Muscle of arm (tissue), 12 donors: Measurements from ENCODE around the gene EID2. TPM values are rescaled to one million over a fixed set of nuclear protein-coding genes. Genes with fewer than 3 reads are reported as not detected.

Experiments
- DNase-seq: peaks from one replicate; pipeline ENCODE4 v3.0.0-alpha.2; 2013
- polyA plus RNA-seq, 12 donors: library from polyadenylated mRNA; unstranded; fragments of 120-200 nt; gene quantifications; one replicate each; pipeline ENCODE4 v1.2.1, GENCODE V29; 2013; ENCODE audit not compliant: insufficient read length in 12 of 12

Gene EID2
- polyA plus RNA-seq, 12 donors = 7.5 to 20.2 (median 10.8) TPM; not detected in 1

DNA sequence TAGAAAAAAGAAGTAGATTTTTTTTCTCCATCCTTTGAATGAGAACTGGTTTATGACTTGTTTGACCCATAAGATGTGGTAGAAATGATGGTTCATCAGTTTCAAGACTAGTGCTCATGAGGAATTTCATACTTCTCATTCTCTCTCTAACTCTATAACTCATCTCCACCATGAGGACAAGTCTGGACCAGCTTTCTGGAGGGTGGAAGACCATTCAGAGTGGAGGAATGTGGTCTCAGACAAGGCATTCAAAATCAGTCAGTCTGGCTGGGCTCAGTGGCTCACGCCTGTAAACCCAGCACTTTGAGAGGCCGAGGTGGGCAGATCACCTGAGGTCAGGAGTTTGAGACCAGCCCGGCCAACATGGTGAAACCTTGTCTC lies 3.5 kb upstream of the EID2 start:
- no peak for DNase-seq

DNA sequence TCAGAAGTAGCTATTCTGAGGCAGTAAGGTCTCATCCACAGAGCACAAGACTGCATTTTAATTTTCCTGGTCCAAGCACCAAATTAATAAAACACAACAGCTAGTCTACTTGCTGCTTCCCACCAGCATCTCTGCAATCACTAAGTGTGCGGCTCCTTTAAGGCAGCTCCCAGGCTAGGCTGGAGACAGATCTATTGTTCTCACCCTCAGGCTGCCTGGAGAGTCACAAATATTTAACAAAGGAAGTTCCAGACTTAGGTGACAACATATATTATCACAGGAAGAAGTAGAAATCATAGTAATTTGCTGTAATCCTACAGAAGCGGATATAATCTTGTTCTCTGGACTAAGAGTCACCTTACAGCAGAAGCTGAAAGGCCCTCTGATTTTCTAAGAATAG lies 2.2 kb upstream of the EID2 start:
- DNase-seq = no peak

DNA sequence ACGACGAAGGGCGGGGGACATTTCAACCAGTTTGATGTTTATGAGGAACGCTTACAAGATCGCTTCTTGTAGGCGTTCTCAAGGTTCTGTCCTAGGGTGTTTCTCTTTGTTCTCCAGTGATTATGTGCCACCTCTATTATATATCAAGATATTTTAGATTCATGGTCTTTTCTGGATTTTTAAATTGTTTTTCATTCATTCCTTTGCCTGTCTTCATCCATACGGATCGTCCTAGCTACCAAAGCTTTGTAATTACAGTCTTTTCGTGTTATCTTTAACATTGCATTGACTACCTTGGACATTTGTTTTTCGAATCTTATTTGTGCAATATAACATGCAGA lies 342 bp upstream of the EID2 start:
- no peak for DNase-seq

DNA sequence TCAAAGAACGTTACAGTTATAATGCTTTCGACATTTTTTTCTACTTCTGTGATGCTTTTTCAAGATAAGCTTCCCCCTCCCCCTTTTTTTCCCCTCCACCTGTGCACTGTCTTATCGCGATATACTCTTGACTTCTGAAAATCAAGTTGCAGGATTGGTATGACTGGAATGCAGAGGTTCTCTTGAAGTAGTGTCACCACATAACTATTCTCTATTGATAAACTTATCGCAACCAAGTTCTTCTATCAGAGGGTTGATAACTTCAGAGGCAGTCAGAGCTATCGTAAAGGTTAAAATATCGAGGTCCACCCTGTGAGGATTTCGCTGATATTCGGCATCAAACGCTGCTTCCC lies 820 bp downstream of the EID2 start:
- DNase-seq = no peak

DNA sequence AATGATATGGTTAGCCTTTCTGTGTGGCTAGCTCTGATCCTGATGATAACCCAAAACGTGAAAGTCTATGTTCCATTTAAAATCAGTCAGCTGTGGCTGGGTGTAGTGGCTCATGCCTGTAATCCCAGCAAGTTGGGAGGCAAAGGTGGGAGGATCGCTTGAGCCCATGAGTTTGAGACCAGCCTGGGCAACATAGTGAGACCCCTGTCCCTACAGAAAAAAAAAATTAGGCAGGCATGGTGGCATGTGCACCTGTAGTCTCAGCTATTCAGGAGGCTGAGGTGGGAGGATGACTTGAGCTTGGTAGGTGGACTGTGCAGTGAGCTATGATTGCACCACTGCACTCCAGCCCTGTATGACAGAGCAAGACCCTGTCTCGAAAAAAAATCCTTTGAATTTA lies 6.2 kb downstream of the EID2 start:
- no peak for DNase-seq

DNA sequence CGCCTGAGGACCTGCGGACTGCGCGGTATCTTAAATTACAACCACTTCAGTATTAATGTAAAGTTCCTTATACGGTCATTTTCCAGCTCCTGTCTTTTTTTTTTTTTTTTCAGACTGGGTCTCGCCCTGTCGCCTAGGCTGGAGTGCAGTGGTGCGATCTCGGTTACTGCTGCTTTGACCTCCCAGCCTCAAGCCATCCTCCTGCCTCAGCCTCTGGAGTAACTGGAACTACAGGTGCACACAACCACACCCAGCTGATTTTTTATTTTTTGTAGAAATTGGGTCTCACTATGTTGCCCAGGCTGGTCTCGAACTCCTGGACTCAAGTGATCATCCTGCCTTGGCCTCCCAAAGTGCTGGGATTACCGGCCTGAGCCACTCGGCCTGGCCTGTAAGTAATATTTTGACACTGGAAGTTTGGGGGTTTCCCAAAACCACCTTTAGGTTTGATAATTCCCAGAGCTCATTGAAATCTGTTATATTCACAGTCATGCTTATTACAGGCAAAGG lies 6.9 kb downstream of the EID2 start:
- no peak for DNase-seq

DNA sequence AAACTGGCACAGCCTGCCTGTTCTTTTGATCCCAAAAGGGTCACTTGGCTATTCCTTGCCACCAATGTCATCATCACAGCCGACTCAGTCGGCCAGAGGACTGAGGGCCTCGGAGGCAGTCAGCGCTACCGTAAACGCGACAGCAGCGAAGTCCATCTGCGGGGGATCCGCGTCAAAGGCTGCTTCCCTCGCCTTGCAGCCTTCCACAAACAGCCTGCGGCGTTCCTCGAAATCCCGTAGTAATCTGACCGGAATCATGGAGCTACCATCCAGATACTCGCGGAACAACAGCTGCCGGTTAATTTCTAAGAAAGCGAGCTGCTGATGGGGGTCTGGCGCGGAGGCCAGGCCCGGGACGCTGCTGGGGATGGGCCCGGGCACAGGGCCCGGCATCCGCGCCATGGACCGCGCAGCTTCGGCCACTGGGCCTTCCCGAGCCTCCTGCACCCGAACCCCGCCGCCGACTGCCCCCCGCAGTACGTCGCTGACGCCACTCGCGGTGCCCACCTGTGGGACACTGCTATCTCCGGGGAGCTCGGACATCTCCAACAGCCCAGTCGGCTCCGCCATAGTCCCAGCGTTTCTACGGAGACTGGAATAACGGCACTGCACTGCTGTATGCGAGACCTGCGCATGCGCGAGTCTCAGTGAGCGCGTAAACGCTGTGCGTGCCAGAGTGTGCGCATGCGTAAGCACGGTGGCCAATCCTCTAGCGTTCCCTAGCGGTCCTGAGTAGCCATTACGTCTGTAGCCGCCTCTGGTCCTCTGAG lies 7.5 kb downstream of the EID2 start, which contains the start of gene EID2B:
Gene EID2B, minus strand, starts transcription at position 620 of the 770 bp plus-strand sequence. Its CDS starts 50 bp downstream, at position 570.
- DNase-seq = peak; percentile 99

DNA sequence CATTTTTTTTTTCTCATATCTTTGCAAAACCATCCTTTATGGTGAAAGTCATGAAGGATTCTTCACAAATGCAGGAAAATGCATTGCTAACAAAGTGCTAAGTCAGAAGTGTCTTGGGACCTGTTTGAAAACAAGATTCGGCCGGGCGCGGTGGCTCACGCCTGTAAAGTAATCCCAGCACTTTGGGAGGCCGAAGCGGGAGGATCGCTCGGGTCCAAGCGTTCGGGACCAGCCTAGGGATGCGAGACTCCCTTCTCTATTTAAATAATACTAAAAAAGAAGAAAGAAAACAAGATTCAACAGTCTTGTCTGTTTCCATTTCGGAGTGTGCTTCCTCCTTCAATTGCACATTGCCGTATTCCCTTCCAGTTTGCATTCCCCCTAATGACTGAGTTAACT lies 8.1 kb downstream of the EID2 start:
- no peak for DNase-seq

DNA sequence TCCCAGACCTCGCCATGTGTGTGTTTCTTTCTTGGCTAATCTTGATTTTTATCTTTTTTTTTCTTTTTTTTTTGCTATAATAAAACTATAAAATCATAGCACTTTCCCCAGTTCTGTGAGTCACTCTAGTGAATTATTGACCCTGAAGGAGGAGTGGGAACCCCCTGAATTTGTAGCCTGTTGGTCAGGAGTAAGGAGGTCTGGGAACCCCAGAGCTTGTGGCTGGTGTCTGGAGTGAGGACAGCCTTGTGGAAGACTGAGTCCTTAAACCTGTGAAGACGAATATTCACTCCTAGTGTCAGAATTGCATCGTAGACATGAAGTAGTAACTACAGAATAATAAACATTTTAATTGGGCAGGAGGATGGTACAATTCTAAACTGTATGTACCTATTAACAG lies 14.8 kb downstream of the EID2 start:
- no peak for DNase-seq

DNA sequence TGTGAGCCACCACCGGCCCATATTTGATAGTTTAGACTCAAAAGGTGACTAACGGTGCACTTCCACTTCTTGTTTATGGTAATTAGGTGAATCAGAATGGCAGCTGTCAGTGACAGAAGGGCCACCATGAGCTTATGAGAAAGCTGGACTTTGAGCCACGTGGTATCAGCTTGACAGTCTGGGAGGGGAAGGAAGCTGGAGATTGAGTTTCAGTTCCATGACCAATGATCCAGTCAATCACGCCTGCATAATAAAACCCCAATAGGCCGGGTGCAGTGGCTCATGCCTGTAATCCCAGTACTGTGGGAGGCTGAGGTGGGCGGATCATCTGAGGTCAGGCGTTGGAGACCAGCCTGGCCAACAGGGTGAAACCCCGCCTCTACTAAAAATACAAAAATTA lies 15.5 kb downstream of the EID2 start:
- DNase-seq = no peak

DNA sequence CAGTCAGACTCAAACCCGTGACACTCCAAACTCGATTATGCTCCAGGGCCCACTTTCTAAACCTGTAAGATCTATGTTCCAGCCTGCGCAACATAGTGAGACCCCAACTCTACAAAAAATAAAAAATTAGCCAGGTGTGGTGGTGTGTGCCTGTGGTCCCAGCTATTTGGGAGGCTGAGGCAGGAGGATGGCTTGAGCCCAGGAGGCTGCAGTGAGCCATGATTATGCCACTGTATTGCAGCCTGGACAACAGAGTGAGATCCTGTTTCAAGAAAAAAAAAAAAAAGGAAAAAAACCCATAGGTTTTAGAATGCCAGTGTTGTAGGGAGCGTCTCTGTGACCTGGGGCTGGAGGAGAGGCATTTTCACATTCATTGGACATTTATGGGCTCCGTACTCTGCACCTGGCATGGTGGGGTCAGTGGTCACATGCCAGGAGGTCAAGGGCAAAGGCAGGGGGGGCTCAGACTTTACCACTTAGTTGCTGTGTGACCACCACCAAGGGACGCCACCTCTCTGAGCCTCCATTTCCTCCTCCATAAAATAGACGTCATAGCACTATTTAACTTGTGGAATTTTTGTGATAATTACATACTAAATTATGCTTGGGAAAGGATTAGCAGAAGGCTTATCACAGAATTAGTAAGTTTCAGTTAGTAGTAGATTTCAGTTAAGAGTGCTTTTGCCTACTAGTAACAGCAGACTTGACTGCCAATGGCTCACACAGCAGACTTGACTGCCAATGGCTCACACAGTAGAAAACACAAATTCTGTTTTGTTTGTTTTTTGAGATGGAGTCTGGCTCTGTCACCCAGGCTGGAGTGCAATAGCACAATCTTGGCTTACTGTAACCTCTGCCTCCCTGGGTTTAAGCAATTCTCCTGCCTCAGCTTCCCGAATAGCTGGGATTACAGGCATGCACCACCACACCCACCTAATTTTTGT lies 19.1 kb downstream of the EID2 start:
- no peak for DNase-seq

DNA sequence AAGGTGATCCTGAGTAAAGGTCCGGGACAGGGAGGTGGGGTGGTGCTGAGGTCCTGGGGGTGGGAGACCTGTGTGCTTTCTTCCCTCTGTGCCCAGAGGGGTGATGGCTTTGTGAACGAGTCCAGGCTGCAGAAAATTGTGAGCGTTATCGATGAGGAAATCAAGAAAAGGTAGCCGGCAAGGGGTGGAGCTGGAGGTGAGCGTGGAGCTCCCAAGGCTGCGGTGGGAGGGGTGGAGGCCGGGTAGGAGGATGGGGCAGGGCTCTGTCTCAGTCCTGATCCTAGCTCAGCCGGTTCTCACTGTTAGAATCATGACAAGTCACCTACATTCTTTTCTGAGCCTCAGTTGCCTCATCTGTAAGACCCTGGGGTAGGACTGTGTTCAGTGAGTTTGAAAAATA lies 21.0 kb downstream of the EID2 start:
- no peak for DNase-seq

DNA sequence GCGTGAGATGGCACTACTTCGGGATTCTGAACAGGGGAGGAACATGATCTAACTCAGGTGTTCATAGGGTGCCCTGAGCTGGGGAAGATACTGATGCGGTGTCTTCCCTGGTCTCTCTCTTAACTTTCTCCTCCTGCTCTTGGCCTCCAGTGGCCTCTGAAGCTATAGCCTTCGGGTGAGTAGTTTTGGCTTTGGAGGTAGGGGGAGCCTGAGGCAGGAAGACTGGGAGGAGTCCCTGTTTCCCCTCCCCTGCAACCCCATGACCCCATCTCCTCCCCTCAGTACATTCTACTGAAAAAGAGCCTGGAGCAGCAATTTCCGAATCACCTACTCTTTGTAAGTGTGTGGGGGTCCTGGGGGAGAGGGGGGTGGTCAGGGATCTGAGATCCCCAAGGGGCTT lies 21.5 kb downstream of the EID2 start:
- DNase-seq = no peak

DNA sequence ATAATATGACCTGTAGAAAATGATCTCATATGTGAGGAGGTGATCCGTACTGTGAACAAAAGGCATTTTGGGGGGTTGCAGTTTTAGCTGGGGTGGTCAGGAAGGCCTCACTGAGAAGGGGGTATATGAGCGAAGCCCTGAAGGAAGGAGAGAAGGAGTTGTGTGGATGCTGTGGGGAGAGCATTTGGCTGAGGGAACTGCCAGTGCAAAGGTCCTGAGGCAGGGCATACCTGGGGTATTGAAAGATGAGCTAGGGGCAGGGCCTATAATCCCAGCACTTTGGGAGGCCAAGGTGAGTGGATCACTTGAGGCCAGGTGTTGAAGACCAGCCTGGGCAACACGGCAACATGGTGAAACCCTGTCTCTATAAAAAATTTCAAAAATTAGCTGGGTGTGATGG lies 22.5 kb downstream of the EID2 start:
- DNase-seq = no peak

DNA sequence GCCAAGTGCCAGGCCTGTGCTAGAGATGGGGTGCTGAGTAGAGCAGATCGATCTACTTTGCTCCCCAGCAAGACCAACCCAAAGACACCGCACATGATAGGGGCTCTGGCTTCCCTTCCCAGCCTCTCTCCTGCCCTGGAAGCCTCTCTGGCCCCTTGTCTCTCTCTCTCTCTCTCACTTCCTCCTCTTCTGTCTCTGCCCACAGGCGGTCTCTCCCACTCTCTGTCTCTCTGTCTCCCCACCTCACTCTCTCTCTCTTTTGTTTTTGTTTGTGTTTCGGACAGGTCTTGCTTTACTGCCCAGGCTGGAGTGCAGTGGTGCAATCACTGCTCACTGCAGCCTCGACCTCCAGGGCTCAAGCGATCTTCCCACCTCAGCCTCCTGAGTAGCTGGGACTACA lies 23.7 kb downstream of the EID2 start:
- DNase-seq = no peak

DNA sequence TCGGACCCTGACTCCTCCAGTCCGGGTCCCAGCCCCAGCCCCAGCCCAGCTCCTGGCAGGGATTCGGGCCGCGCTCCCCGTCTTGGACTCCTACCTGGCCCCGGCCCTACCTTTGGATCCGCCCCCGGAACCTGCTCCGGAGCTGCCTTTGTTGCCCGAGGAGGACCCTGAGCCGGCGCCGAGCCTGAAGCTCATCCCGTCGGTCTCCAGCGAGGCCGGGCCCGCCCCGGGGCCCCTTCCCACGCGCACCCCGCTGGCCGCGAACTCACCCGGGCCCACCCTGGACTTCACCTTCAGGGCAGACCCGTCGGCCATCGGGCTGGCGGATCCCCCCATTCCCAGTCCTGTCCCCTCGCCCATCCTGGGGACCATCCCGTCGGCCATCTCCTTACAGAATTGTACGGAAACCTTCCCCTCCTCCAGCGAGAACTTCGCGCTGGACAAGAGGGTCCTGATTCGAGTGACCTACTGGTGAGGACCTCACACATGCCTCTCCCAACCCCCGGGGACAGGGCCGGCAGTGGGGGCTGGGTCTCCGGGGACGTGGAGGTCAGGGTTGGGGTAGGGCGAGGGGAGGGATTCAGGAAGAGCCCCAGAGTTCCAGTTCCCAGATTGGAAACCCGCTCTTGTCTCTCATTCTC lies 24.3 kb downstream of the EID2 start:
- no peak for DNase-seq

DNA sequence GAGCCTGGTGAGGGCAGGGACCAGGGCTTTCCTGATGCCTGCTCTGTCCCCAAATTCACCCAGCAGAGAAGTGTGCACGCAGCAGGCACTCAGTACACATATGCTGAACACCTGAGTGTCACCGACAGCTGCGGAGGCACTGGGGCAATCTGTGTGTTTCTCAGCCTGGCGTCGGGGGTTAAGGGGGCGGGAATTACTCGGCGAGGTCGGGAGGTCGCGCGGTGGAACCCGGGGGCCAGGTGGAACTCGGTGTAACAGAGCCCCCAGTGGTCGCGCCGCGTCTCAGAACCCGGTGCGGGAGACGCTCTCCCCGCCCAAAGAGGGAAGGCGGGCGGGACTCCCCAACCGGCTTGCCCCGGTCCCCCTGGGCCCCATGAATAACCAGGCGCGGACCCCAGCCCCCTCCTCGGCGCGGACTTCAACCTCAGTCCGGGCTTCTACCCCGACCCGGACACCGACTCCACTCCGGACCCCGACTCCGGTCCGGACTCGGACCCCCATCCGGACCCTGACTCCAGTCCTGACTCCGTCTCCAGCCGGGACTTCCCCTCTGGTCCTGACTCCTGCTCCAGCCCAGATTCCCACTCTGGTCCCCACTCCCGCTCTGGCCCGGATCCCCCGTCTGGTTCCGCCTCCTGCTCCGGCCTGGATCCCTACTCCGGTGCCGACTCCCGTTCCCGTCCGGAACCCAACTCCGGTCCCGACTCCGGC lies 25.0 kb downstream of the EID2 start, which contains the start of gene SELENOV:
Gene SELENOV, plus strand, starts transcription at position 300 of the 711 bp plus-strand sequence. Its CDS starts 74 bp downstream, at position 374.
- DNase-seq = no peak

DNA sequence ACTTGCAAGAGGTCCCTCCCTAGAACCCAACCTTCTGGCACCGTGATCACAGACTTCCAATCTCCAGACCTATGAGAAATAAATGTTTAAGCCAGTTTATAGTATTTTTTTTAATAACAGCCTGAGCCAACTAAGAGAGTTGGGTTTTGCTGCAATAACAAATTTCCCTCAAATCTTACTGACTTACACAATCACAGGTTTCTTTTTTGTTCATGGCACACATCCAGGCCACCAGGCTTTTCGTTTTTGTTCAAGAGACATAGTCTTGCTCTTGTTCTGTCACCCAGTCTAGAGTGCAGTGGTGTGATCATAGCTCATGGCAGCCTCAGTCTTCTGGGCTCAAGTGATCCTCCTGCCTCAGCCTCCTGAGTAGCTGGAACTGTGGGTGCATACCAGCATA lies 27.0 kb downstream of the EID2 start:
- DNase-seq = no peak

DNA sequence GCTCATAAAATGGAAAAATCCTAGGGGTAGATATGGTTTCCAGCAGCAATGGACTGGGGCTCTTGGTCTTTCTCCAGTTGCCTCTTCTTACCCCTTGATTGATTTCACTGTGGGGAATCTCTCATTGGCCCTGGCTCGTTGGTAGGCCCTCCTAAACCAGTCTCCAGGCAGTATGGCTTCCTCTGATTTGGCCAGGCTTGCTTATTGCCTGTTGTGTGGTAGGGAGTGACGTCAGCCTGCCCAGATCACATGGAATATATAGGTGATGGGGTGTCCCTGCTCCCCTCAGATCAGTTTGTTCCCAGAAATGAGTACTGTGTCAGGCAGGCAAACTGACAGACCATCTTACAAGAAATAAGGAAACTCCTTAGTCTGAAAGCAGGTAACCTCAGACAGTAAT lies 30.7 kb downstream of the EID2 start:
- no peak for DNase-seq

DNA sequence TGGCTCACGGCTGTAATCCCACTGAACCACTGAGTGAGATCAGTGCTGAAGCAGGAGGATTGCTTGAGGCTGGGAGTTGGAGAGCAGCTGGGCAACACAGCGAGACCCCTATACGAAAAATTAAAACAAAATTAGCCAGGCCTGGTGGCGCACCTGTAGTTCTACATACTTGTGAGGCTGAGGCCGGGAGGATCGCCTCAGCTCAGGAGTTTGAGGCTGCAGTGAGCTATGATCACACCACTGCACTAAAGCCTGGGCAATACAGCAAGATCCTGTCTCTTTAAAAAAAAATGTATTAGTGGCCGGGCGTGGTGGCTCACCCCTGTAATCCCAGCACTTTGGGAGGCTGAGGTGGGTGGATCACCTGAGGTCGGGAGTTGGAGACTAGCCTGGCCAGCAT lies 31.3 kb downstream of the EID2 start:
- DNase-seq = no peak

DNA sequence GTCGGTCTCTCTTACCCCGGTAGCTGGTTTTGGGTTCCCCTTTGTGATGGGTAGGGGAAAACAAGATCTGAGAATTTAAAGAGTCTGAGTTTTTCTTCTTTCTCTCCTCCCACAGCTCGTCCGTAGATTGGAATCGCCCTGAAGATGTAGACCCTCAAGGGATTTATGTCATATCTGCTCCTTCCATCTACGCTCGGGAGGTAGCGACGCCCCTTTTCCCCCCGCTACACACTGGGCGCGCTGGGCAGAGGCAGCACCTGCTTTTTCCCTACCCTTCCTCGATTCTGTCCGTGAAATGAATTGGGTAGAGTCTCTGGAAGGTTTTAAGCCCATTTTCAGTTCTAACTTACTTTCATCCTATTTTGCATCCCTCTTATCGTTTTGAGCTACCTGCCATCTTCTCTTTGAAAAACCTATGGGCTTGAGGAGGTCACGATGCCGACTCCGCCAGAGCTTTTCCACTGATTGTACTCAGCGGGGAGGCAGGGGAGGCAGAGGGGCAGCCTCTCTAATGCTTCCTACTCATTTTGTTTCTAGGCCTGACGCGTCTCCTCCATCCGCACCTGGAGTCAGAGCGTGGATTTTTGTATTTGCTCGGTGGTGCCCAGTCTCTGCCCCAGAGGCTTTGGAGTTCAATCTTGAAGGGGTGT lies 32.1 kb downstream of the EID2 start:
- DNase-seq = no peak
